Left renal cortex interstitium (tissue), 4 donors: Measurements from ENCODE around the gene CYP39A1. TPM values are rescaled to one million over a fixed set of nuclear protein-coding genes. Genes with fewer than 3 reads are reported as not detected.
"Not testable (repeated sequence)": the region's sequence is repeated elsewhere in the genome, so short reads cannot be mapped to it uniquely, and the experiment has no call there.

Experiments
- DNase-seq, 4 donors: peaks; one replicate each; pipeline ENCODE4 v3.0.0-alpha.2; 2013; ENCODE audit warnings: low read depth in 4 of 4, low spot score in 2 of 4, missing footprints in 1 of 4
- polyA plus RNA-seq, 4 donors: library from polyadenylated mRNA; unstranded; fragments of 120-200 nt; gene quantifications; one replicate each; pipeline ENCODE4 v1.2.1, GENCODE V29; 2013; ENCODE audit not compliant: insufficient read length in 4 of 4

CYP39A1 gene
- polyA plus RNA-seq, 4 donors: 6.3 to 8.6 (median 7.5) TPM

GRCh38 chr6:46651816-46652215 lies 802 bp downstream of the CYP39A1 start:
- peak in 2 of 4 donors; percentile 19 to 25 for DNase-seq

GRCh38 chr6:46651006-46651405 lies 1.6 kb downstream of the CYP39A1 start:
- no peak for DNase-seq

- no peak for DNase-seq
These were observed 3.6 kb downstream of the CYP39A1 start for GRCh38 chr6:46648869-46649492.

- not testable (repeated sequence) for DNase-seq
These were observed 4.5 kb downstream of the CYP39A1 start for GRCh38 chr6:46648108-46648507.

- no peak for DNase-seq
These were observed 7.4 kb downstream of the CYP39A1 start for GRCh38 chr6:46645265-46645664.

GRCh38 chr6:46642928-46643751 lies 9.5 kb downstream of the CYP39A1 start:
- no peak for DNase-seq

GRCh38 chr6:46638650-46639049 lies 14.0 kb downstream of the CYP39A1 start:
- DNase-seq: no peak

- no peak for DNase-seq
These were observed 14.7 kb downstream of the CYP39A1 start for GRCh38 chr6:46637933-46638332.

GRCh38 chr6:46637145-46637544 lies 15.5 kb downstream of the CYP39A1 start:
- DNase-seq: no peak

- no peak for DNase-seq
These were observed 17.2 kb downstream of the CYP39A1 start for GRCh38 chr6:46635462-46635861.

GRCh38 chr6:46632053-46632452 lies 20.6 kb downstream of the CYP39A1 start:
- no peak for DNase-seq

GRCh38 chr6:46629691-46630090 lies 22.9 kb downstream of the CYP39A1 start:
- DNase-seq: no peak

- no peak for DNase-seq
These were observed 23.6 kb downstream of the CYP39A1 start for GRCh38 chr6:46628976-46629375.

- no peak for DNase-seq
These were observed 24.1 kb downstream of the CYP39A1 start for GRCh38 chr6:46628498-46628897.

GRCh38 chr6:46626976-46627375 lies 25.6 kb downstream of the CYP39A1 start:
- DNase-seq: no peak

GRCh38 chr6:46626228-46626909 lies 26.2 kb downstream of the CYP39A1 start:
- no peak for DNase-seq

GRCh38 chr6:46618726-46619125 lies 33.9 kb downstream of the CYP39A1 start:
- DNase-seq: no peak

- no peak for DNase-seq
These were observed 40.0 kb downstream of the CYP39A1 start for GRCh38 chr6:46612645-46613044.

- no peak for DNase-seq
These were observed 41.6 kb downstream of the CYP39A1 start for GRCh38 chr6:46610862-46611553.

- no peak for DNase-seq
These were observed 46.3 kb downstream of the CYP39A1 start for GRCh38 chr6:46606338-46606737.
